ENCODE measurements around the gene PITX2.

PITX2 gene

DNA sequence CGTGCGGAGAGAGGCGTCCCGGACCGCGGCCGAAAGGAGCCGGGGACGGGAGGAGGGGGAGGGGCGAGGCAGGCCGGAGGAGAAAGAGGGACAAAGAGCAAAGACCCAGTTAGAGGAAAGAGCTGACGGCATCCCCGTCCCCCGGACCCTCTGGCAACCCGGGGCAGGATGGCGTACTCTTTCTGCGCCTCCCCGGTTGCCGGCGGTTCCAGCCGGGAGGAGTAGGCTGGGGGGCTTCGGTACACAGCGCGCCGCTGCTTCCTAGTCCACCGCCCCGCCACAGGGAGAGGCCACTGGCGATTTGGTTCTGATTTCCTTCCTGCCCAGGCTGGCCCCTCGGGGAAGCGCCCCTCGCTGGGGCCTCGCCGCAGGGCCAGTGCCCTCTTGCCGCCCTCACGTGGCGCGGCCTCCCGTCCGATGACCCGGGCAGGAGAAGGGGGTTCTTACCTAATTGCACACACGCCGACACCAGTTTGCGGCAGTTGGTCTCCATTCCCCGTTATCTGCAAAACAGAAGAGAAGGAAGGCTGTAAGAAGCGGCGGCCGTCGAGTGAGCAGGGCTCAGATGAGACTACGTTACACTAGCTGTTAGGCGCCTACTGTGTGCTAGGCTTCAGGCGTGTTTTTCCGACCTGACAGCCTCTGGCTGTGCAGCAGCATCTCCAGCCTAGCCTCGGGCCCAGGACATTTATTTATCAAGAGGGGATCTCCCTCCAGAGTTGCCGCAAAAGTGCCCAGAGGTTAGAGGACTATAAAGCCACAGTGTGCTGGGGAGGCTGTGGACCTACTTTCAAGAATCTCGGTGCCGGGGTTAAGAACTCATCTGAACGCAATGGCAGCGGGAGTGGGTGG, 9.9 kb upstream of the PITX2 start:
- peak overlapping the region in 1 of 2 donors; percentile 67 for H3K4me3 Mint-ChIP-seq
- no peak overlapping the region for H3K27ac Mint-ChIP-seq
- peaks cover 4 to 8% of the 10 kb centered on the region in 2 donors for H3K4me1 Mint-ChIP-seq (ENCODE audit: low read depth in 2 of 2)
- DNase-seq (no peak), ATAC-seq (replicated peaks) (no peak)
- peaks cover 6% of the 10 kb centered on the region for H3K36me3 Mint-ChIP-seq (ENCODE audit: insufficient read depth)
- peaks cover 70 to 90% of the 10 kb centered on the region in 2 donors for H3K27me3 Mint-ChIP-seq
- H3K9me3 Mint-ChIP-seq, result peaks cover 0 to 6% of the 10 kb centered on the region in 2 donors

DNA sequence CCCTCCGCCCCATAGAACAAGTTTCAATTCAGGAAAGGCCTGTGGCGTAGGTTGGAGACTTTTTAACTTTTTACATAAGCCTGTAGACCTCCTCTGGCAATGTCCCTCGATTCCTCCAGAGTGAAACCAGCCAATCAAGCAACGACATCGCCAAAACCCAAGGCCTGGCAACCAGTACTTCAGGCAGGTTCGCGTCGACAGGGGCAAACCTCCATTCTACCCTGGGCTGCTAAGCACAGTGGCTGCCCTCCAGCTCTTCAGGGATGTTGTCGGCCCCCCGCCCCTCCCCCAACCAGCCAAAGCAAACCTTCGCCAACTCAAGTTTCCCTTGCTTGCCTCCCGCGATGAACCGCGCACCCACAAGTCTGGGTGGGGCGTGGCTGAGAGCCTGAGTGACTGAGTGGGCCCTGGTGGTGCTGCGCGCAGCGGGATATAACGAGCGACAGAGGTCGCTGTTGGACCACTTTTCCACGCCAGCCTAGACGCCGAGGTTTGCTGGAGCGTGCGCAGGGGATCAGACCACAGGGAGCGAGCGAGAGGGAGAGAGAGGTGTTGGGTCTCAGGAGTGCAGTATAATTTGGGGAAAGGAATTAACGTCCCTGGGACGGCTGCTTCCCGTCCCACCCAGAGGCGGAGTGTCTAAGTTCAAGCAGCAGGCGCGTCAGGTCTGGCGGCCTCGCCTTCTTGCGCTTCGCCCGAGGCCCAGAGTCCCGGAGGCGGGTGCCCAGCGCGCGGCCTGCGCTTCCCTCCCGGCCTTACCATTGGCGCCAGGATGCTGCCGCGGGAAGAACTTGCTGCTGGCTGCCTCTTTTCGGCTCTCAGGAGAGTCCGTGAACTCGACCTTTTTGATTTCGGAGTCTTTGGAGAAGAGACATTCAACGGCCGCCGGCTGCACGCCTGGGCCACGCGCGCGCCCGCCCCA, 9.0 kb upstream of the PITX2 start:
- peaks cover 0 to 2% of the 10 kb centered on the region in 2 donors for H3K9me3 Mint-ChIP-seq
- H3K36me3 Mint-ChIP-seq (ENCODE audit: insufficient read depth), result peaks cover 6% of the 10 kb centered on the region
- no peak overlapping the region for H3K27ac Mint-ChIP-seq
- H3K4me3 Mint-ChIP-seq, result peak overlapping the region; percentile 31 to 67
- no peak for DNase-seq
- no peak for ATAC-seq (replicated peaks)
- H3K27me3 Mint-ChIP-seq, result peaks cover 70 to 90% of the 10 kb centered on the region in 2 donors
- H3K4me1 Mint-ChIP-seq (ENCODE audit: low read depth in 2 of 2), result peaks cover 4 to 7% of the 10 kb centered on the region in 2 donors

DNA sequence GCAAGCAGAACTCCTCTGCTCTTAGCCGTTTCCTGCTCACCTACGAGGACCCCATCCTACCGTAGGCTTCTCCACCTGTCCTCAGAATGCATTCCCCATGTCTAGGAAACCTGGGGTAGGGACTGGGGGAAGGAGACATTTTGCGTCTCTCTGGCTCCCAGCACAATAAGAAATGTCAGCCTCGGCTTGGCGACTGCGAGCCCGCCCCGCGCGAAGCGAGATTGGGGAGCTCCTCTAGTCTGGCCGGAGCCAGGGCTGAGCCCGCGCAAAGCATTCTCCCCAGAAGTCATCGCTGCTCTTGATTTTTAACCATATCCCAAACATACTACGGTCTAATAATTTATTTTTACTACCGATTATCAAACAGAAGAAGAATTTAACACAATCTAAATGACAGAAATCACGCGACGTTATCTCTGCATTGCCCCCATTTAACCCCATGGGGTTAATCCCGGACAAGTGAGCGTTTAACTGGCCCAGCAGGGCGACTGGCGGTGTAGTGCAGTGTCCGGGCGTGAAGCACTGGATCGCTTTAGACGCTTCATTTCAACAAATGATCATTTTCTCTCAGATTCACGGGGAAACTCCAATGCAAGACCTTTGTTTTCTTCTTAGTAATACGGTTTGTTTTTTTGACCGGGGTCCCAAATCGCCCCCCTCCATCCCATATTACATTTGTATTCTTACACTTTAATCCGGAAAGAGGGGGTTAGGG, 8.0 kb upstream of the PITX2 start:
- Mint-ChIP-seq H3K27me3 (peaks cover 80 to 95% of the 10 kb centered on the region in 2 donors), H3K9me3 (peaks cover 0 to 2% of the 10 kb centered on the region in 2 donors), H3K4me1 (ENCODE audit: low read depth in 2 of 2) (peaks cover 4 to 7% of the 10 kb centered on the region in 2 donors), H3K36me3 (ENCODE audit: insufficient read depth) (peaks cover 6% of the 10 kb centered on the region), H3K4me3 (peak overlapping the region in 1 of 2 donors; percentile 52), H3K27ac (peak overlapping the region in 1 of 2 donors; percentile 32)
- DNase-seq (no peak), ATAC-seq (replicated peaks) (no peak)

DNA sequence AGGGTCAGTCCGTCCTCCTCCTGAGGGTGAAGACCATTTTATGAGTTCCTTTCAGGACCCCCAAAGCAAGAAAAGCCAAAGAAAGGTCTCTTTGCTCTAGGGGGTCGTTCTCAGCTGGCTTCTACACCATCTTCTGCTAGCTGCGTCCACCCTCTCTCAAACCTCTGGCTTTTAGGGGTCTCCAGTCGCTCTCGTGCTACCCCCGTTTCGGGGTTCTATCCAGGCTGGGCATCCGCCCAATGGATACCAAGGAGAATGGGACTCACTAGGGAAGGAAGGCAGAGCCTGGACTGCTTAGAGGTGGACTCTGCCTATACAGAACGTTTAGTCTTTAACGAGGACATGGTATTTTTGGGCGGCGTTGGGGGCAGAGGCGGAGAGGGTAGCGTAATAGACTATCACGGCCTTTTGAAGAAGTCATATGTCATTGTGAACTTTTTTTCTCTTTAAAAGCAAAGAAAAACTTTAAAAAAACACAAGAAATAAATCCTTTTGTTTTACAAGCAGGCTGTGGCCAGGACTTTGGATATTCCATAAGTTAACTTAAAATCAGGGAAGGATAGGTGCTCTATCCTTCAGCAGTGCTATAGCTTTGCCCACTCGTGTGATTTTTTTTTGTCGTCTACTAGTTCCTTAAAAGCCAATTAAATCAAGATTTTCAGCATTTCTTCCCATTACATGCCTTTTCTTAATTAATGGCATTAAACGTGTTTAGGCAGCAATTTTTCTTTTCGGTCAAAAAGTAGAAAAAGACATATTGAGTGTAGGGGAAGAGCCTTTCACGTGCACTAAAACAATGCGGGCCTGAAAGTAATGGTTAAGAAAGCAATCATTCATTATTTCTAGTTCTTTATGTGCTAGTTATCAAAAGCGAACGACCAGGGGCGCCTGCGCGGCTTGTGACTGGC, 7.2 kb upstream of the PITX2 start:
- H3K4me3 Mint-ChIP-seq, result no peak overlapping the region
- peaks cover 6% of the 10 kb centered on the region for H3K36me3 Mint-ChIP-seq (ENCODE audit: insufficient read depth)
- DNase-seq, result no peak
- ATAC-seq (replicated peaks), result no peak
- H3K9me3 Mint-ChIP-seq, result peaks cover 0 to 2% of the 10 kb centered on the region in 2 donors
- peaks cover 4 to 7% of the 10 kb centered on the region in 2 donors for H3K4me1 Mint-ChIP-seq (ENCODE audit: low read depth in 2 of 2)
- peaks cover 85 to 100% of the 10 kb centered on the region in 2 donors for H3K27me3 Mint-ChIP-seq
- H3K27ac Mint-ChIP-seq, result peak overlapping the region in 1 of 2 donors; percentile 32

DNA sequence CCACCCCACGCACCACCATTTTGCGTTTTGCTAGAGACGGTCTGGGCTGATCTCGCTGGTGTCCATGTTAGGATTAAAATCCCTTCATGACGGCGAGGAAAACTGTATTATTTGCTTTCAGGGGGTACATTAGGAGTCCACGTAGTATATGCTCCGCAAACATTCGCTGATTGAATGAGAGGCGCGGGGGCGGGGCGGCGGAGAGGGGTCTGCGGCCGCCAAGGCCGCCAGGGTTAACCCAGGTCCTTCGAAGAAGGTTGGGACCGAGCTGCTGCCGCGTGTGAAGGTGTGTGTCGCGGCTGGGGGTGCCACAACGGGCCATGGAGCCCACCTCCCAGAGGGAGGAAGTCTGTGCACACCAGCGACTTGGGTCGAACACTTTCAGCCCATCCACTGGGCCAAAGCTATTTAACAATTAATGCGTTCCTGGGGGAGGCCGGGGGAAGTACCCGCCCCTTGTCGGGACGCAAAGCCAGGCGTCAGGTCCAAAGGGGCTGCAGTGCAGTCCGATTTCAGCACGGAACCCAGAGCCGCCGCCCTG, 6.4 kb upstream of the PITX2 start:
- H3K27ac Mint-ChIP-seq, result no peak overlapping the region
- H3K4me3 Mint-ChIP-seq, result no peak overlapping the region
- ATAC-seq (replicated peaks) (no peak), DNase-seq (no peak)
- no peaks in the 10 kb centered on the region for H3K9me3 Mint-ChIP-seq
- H3K27me3 Mint-ChIP-seq, result peaks cover 85 to 100% of the 10 kb centered on the region in 2 donors
- H3K36me3 Mint-ChIP-seq (ENCODE audit: insufficient read depth), result peaks cover 6% of the 10 kb centered on the region
- H3K4me1 Mint-ChIP-seq (ENCODE audit: low read depth in 2 of 2), result peaks cover 4 to 7% of the 10 kb centered on the region in 2 donors

DNA sequence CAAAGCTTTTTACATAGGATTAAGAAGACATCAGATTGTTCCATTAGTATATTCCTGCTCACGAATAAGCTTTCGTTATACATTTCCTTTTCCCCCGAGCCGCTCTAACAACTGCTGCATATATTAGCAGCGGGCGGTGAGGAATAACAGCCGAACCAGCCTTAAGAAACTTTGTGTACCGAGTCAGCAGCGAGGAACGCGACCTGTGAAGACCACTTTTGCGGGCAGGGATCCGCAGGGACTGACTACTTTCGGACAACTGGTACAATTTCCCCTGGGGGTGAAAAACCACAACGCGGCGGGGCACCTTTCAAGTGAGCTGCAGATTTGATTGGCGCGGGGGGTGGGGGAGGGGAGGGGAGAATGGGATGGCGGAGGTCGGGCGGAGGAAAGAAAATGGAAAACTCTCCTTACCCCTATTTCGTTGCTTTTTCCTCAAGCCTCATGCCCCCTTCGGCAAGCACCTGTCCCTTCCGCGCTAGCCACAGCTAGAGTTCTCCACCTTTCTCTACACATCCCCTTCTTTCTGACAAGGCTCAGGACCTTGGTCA, 5.9 kb upstream of the PITX2 start:
- Mint-ChIP-seq H3K4me1 (ENCODE audit: low read depth in 2 of 2) (peaks cover 4 to 7% of the 10 kb centered on the region in 2 donors), H3K27ac (no peak overlapping the region), H3K9me3 (no peaks in the 10 kb centered on the region), H3K36me3 (ENCODE audit: insufficient read depth) (peaks cover 6% of the 10 kb centered on the region), H3K4me3 (no peak overlapping the region), H3K27me3 (peaks cover 89 to 100% of the 10 kb centered on the region in 2 donors)
- DNase-seq, result no peak
- no peak for ATAC-seq (replicated peaks)

DNA sequence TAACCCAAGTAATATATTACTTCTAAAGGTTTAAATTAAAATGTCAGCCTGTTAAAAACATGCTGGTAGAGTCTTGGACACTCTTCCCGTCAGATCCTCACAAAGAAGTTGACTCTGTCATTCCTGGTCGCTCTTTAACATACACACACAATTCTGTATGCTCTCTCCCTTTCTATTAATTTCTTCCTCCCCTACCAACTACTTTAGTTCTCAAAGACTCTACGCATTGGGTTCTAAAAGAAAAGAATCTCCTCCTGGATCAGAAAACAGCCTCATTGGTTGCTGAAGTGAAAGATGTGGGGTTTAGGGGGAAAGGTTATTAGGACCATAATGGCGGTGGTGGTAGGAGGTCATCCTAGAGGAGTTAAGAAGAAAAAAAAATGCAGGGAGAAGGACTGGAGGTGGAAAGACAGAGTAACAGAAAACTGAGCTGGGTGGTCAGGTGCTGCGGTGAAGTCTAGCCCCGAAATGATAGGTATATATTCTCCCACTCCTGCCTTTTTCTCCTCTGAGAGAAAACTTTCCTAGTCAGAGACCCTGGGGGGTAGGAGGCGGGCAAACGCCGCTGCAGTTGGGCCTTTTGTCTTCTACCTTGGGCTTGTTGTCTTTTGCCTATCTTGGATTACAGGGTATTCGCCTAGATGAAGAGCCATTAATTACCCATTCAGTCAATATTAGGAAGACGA, 5.2 kb upstream of the PITX2 start:
- H3K36me3 Mint-ChIP-seq (ENCODE audit: insufficient read depth), result peaks cover 6% of the 10 kb centered on the region
- DNase-seq (no peak), ATAC-seq (replicated peaks) (no peak)
- no peak overlapping the region for H3K27ac Mint-ChIP-seq
- no peak overlapping the region for H3K4me3 Mint-ChIP-seq
- H3K4me1 Mint-ChIP-seq (ENCODE audit: low read depth in 2 of 2), result peaks cover 4 to 8% of the 10 kb centered on the region in 2 donors
- H3K9me3 Mint-ChIP-seq, result no peaks in the 10 kb centered on the region
- H3K27me3 Mint-ChIP-seq, result peaks cover 89 to 100% of the 10 kb centered on the region in 2 donors

DNA sequence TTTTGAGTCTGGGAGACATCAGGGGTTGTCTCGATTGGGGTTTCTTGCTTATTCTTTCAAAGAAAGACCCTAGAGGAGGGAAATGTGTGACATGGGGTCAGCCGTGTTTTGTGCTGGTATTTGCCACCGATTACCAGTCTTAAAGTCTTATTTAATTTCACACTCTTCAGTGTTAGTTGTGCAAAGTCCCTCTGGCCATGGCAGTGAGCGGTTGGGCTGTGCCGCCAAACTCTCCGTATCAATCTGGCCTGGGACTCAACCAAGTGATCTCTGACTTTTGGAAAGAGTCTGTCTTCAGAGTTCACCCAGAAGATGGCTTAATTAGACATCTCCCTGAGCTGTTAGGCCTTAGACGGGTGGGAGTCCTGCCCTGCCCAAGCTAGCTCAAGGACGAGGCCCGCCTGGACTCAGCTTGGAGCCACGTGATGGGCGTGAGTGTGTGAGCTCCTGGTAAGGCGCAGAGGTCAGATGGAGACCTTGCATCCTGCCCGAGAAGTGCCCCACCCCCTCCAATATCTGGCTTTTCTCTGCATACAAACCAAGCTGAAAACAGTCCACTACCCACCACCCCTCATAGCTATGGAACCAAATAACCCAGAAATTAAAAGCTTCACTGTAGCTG, 3.8 kb upstream of the PITX2 start:
- DNase-seq (no peak), ATAC-seq (replicated peaks) (no peak)
- Mint-ChIP-seq H3K27ac (no peak overlapping the region), H3K9me3 (no peaks in the 10 kb centered on the region), H3K4me3 (no peak overlapping the region), H3K36me3 (ENCODE audit: insufficient read depth) (no peaks in the 10 kb centered on the region), H3K4me1 (ENCODE audit: low read depth in 2 of 2) (peaks cover 0 to 9% of the 10 kb centered on the region in 2 donors), H3K27me3 (peaks cover 87 to 100% of the 10 kb centered on the region in 2 donors)

DNA sequence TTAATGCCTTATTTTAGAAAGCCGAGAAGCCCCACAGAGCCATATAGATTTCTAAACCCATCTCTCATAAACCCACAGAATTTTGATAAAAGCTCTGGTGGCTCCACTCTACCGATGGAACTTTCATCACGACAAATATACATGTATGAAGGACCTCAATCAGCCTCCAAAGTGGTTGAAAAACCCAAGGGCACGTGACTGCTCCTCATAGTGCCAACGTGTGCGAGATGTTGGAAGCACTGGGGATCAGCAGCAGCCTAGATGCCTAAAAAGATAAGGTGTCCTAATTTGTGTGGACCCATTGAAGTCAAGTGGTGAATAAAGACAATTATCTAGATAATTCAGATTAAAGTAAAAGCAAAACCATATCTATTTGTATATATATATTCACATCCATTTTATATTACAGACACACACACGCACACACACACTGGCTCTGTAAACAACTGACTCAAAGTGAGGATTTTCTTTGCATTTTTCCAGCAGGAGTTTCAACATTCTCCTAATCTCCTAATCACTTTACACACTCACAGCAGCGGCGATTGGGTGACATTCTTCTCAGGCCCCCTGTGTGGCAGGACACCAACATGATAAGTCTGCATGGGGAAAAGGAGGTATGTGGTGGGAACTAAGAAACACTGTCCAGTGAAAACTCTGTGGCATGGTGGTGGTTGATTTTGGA, 2.8 kb upstream of the PITX2 start:
- Mint-ChIP-seq H3K36me3 (ENCODE audit: insufficient read depth) (no peaks in the 10 kb centered on the region), H3K9me3 (no peaks in the 10 kb centered on the region), H3K27ac (no peak overlapping the region), H3K4me1 (ENCODE audit: low read depth in 2 of 2) (peaks cover 0 to 10% of the 10 kb centered on the region in 2 donors), H3K27me3 (peaks cover 91 to 100% of the 10 kb centered on the region in 2 donors), H3K4me3 (no peak overlapping the region)
- DNase-seq, result no peak
- ATAC-seq (replicated peaks), result no peak

DNA sequence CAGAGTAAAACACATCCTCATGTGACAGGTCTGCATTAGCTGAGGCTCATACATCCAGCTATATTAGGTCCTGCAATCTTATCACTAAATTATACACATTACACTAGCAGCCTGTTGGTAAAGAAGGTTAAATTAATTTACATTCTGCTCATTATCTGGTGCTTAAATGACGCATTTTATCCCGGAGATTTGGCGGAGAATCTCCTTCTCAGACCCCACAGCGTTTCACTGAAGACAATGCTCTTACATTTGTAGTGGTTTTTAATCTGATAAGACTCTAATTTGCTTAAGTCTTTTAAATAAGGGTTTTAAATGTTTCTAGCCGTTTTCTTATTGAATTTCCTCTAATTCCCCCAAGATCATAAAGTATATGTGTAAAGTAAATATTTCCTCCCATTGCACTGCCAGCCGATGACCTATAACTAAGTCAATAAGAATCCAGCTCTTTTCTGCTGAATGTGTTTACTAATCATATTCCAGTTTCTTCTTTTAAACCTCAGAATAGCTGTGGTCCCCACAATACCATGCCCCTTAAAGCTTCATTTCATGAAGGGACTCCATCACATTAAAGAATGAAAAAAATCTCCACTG, 2.1 kb upstream of the PITX2 start:
- no peaks in the 10 kb centered on the region for H3K36me3 Mint-ChIP-seq (ENCODE audit: insufficient read depth)
- H3K4me1 Mint-ChIP-seq (ENCODE audit: low read depth in 2 of 2), result peaks cover 0 to 10% of the 10 kb centered on the region in 2 donors
- DNase-seq (no peak), ATAC-seq (replicated peaks) (no peak)
- no peaks in the 10 kb centered on the region for H3K9me3 Mint-ChIP-seq
- no peak overlapping the region for H3K4me3 Mint-ChIP-seq
- peaks cover 91 to 100% of the 10 kb centered on the region in 2 donors for H3K27me3 Mint-ChIP-seq
- no peak overlapping the region for H3K27ac Mint-ChIP-seq
